Cortex of kidney (tissue), 1 donor: Measurements from ENCODE around the gene PRDM15.

ENCODE experiments used
- DNase-seq: peaks from one replicate; lab custom pipeline; 2025; lab: John Stamatoyannopoulos, UW

The PRDM15 gene

GRCh38 chr21:41840880-41841279, 38.3 kb downstream of the PRDM15 start:
- no peak for DNase-seq

- DNase-seq: no peak
Observed at GRCh38 chr21:41839387-41840000, 39.6 kb downstream of the PRDM15 start.

GRCh38 chr21:41837756-41838297, 41.3 kb downstream of the PRDM15 start:
- DNase-seq: no peak

GRCh38 chr21:41836166-41837015, 42.8 kb downstream of the PRDM15 start:
- DNase-seq: no peak

- no peak for DNase-seq
Observed at GRCh38 chr21:41835711-41836154, 43.4 kb downstream of the PRDM15 start.

- no peak for DNase-seq
Observed at GRCh38 chr21:41834926-41835663, 44.0 kb downstream of the PRDM15 start.

- no peak for DNase-seq
Observed at GRCh38 chr21:41834252-41834925, 44.8 kb downstream of the PRDM15 start.

- DNase-seq: no peak
Observed at GRCh38 chr21:41833497-41834115, 45.5 kb downstream of the PRDM15 start.

- DNase-seq: no peak
Observed at GRCh38 chr21:41832596-41833496, 46.3 kb downstream of the PRDM15 start.

GRCh38 chr21:41831866-41832595, 47.1 kb downstream of the PRDM15 start:
- DNase-seq: no peak

- DNase-seq: no peak
Observed at GRCh38 chr21:41831453-41831831, 47.7 kb downstream of the PRDM15 start.

GRCh38 chr21:41830764-41831452, 48.2 kb downstream of the PRDM15 start:
- no peak for DNase-seq

GRCh38 chr21:41830145-41830707, 48.9 kb downstream of the PRDM15 start:
- DNase-seq: no peak

- no peak for DNase-seq
Observed at GRCh38 chr21:41828884-41829360, 50.2 kb downstream of the PRDM15 start.

- DNase-seq: no peak
Observed at GRCh38 chr21:41827951-41828883, 50.9 kb downstream of the PRDM15 start.

GRCh38 chr21:41825881-41826280, 53.3 kb downstream of the PRDM15 start:
- DNase-seq: no peak

- DNase-seq: no peak
Observed at GRCh38 chr21:41825216-41825615, 53.9 kb downstream of the PRDM15 start.
